Fibroblast of lung (primary cell): ENCODE results near the gene MICU1. TPM values are rescaled to one million over a fixed set of nuclear protein-coding genes. Genes with fewer than 3 reads are reported as not detected.
"Not testable (repeated sequence)": the region's sequence is repeated elsewhere in the genome, so short reads cannot be mapped to it uniquely, and the experiment has no call there.

Experiments
- DNase-seq, 2 donors: peaks; one replicate each; pipeline versions ENCODE4 v3.0.0 to v3.0.0-alpha.2; 2010; ENCODE audit warnings: low read depth in 2 of 2
- H2AFZ ChIP-seq: 2 replicates; pipeline ENCODE4 v1.5.1; 2012; ENCODE audit warnings: low read length, control low read depth, inconsistent platforms
- H3K27ac ChIP-seq: 2 replicates; pipeline ENCODE4 v1.5.1; 2011; ENCODE audit warnings: low read length, control low read depth; ENCODE audit not compliant: insufficient read depth
- H3K27me3 ChIP-seq: 2 replicates; pipeline ENCODE4 v1.5.1; 2011; ENCODE audit warnings: mild to moderate bottlenecking, low read length; ENCODE audit not compliant: control insufficient read depth, insufficient read depth
- H3K36me3 ChIP-seq: 2 replicates; pipeline ENCODE4 v1.5.1; 2011; ENCODE audit warnings: low read length; ENCODE audit not compliant: control insufficient read depth, insufficient read depth
- H3K4me1 ChIP-seq: 2 replicates; pipeline ENCODE4 v1.5.1; 2011; ENCODE audit warnings: low read length; ENCODE audit not compliant: control insufficient read depth, insufficient read depth; ENCODE audit errors: extremely low read depth
- H3K4me2 ChIP-seq: 2 replicates; pipeline ENCODE4 v1.5.1; 2011; ENCODE audit warnings: low read length, control low read depth; ENCODE audit not compliant: insufficient read depth; ENCODE audit errors: extremely low read depth
- H3K4me3 ChIP-seq, 4 experiments: fragments of 200-600 bp in 1 of 4; sonication (generic) in 1 of 4; replicated peaks in 1 of 4; 2 replicates each; pipeline ENCODE4 v1.5.1; 2011 to 2016; ENCODE audit warnings: low read length in 4 of 4, low read depth in 3 of 4, mild to moderate bottlenecking in 3 of 4, control low read depth in 2 of 4, inconsistent platforms in 1 of 4, mixed read lengths in 1 of 4; ENCODE audit not compliant: insufficient read depth in 1 of 4; ENCODE audit errors: control extremely low read depth in 1 of 4
- H3K79me2 ChIP-seq: 2 replicates; pipeline ENCODE4 v1.5.1; 2012; ENCODE audit warnings: mild to moderate bottlenecking, low read length, inconsistent platforms; ENCODE audit not compliant: control insufficient read depth, insufficient read depth
- H3K9ac ChIP-seq: 2 replicates; pipeline ENCODE4 v1.5.1; 2011; ENCODE audit warnings: mild to moderate bottlenecking, low read length, control low read depth; ENCODE audit not compliant: insufficient read depth
- H3K9me3 ChIP-seq: 2 replicates; pipeline ENCODE4 v1.5.1; 2012; ENCODE audit warnings: low read depth, low read length; ENCODE audit not compliant: control insufficient read depth, insufficient read depth
- H4K20me1 ChIP-seq: 2 replicates; pipeline ENCODE4 v1.5.1; 2011; ENCODE audit warnings: low read length; ENCODE audit not compliant: control insufficient read depth, insufficient read depth; ENCODE audit errors: extremely low read depth
- CTCF ChIP-seq, 2 donors: IDR thresholded peaks in 1 of 2; conservative IDR thresholded peaks in 1 of 2; 1 replicate in 1 of 2; 2 replicates in 1 of 2; pipeline ENCODE4 v1.5.1; 2011 to 2012; ENCODE audit warnings: low read length in 2 of 2, control low read depth in 1 of 2, inconsistent platforms in 1 of 2, low read depth in 1 of 2, mild to moderate bottlenecking in 1 of 2
- EZH2 ChIP-seq: IDR thresholded peaks from 2 replicates; pipeline ENCODE4 v1.5.1; 2012; ENCODE audit warnings: low read length, control low read depth, mild to moderate bottlenecking; ENCODE audit errors: missing control alignments
- polyA minus RNA-seq: library from RNA; depleted of rRNA, polyadenylated mRNA; stranded (reverse); fragments of >200 nt; gene quantifications from 2 replicates; pipeline ENCODE4 v1.2.3, GENCODE V29; 2011; ENCODE audit warnings: low replicate concordance
- polyA plus RNA-seq, 2 donors: library from polyadenylated mRNA; depleted of rRNA in 1 of 2; stranded (reverse) in 1 of 2; unstranded in 1 of 2; fragments of >200 nt; gene quantifications; 2 replicates each; pipeline ENCODE4 v1.2.1, GENCODE V29; 2011 to 2012; ENCODE audit warnings: missing spikeins in 1 of 2
- total RNA-seq: library from RNA; depleted of rRNA; stranded (reverse); fragments of >200 nt; gene quantifications from 2 replicates; pipeline ENCODE4 v1.2.1, GENCODE V29; 2014

MICU1 gene
- total RNA-seq (52.1 and 83.2 TPM in 2 replicates), polyA plus RNA-seq (83.3 and 86.5 TPM in 2 replicates), polyA minus RNA-seq (50.3 and 52.3 TPM in 2 replicates)
- 67.0 and 67.7 TPM in 2 replicates for polyA plus RNA-seq (2012)

GRCh38 chr10:72625608-72626443, at the start of gene MICU1:
TSS of gene MICU1 (minus strand) at chr10:72626079. CDS start at chr10:72566793, 59,286 bp downstream.
- Histone ChIP-seq H3K4me3 (peak within 1 kb of the TSS; percentile 88 to 99 (median 98)), H3K9me3 (no peaks in the 10 kb centered on the region), H3K4me2 (peak within 1 kb of the TSS; percentile 83), H2AFZ (peak within 1 kb of the TSS; percentile 99), H3K27ac (peak within 1 kb of the TSS; percentile 94), H3K36me3 (no peaks in the 10 kb centered on the region), H3K4me1 (peaks cover 2% of the 10 kb centered on the region), H4K20me1 (no peaks in the 10 kb centered on the region), H3K27me3 (no peaks in the 10 kb centered on the region), H3K9ac (peak within 1 kb of the TSS; percentile 85), H3K79me2 (peaks cover 26% of the 10 kb centered on the region)
- peak; percentile 90 to 92 for DNase-seq
- TF ChIP-seq CTCF (conservative IDR thresholded peaks at IDR 0.05 in 1 of 2, IDR thresholded peaks at IDR 0.05 in 1 of 2; ENCODE audit: low read depth in 1 of 2, low read length in 2 of 2): no peak
- TF ChIP-seq EZH2: no peak

- H3K4me3 ChIP-seq, H3K9me3 ChIP-seq, H3K27ac ChIP-seq, H3K4me2 ChIP-seq, DNase-seq, H3K36me3 ChIP-seq, H3K79me2 ChIP-seq, H2AFZ ChIP-seq, H3K9ac ChIP-seq, H3K27me3 ChIP-seq, H3K4me1 ChIP-seq, H4K20me1 ChIP-seq: not testable (repeated sequence)
These were observed 48.3 kb upstream of the MICU1 start for GRCh38 chr10:72674174-72674573.

- DNase-seq: no peak
- no peaks in the 10 kb centered on the region for H3K36me3 ChIP-seq
- H3K79me2 ChIP-seq: no peaks in the 10 kb centered on the region
- H3K4me1 ChIP-seq: no peaks in the 10 kb centered on the region
- no peaks in the 10 kb centered on the region for H3K27me3 ChIP-seq
- no peak overlapping the region for H3K4me2 ChIP-seq
- no peak overlapping the region for H3K4me3 ChIP-seq
- no peak for TF ChIP-seq CTCF (conservative IDR thresholded peaks at IDR 0.05 in 1 of 2, IDR thresholded peaks at IDR 0.05 in 1 of 2; ENCODE audit: low read depth in 1 of 2, low read length in 2 of 2)
- no peak for TF ChIP-seq EZH2
- no peak overlapping the region for H3K9ac ChIP-seq
- H4K20me1 ChIP-seq: no peaks in the 10 kb centered on the region
- H3K9me3 ChIP-seq: no peaks in the 10 kb centered on the region
- no peak overlapping the region for H3K27ac ChIP-seq
- H2AFZ ChIP-seq: no peak overlapping the region
These were observed 47.4 kb upstream of the MICU1 start for GRCh38 chr10:72673280-72673679.
